ENCODE results near the gene CADM2. TPM values are rescaled to one million over a fixed set of nuclear protein-coding genes. Genes with fewer than 3 reads are reported as not detected.

CADM2 gene
- total RNA-seq, 4 donors from 2014 or later: 0.13 to 2.1 (median 0.58) TPM

DNA sequence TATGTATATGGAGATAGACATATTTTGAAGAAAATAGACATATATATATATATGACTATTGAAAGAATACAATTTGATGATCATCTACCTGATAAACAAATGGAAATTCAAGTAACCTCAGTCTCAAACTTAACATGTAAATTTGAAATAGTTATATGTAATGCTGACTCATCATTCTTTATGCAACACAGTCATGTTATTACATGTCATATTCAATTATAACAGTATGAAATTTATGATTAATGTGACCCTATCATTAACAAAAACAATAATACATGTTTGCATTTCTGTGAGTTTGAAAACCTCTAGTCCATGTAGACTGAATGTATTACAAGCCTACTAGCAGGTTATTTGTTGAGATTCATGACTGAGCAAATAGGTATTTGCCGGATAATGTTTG lies 204.1 kb downstream of the CADM2 start:
- 93 to 97% methylated on average over 1 of the region's 1 CpG for WGBS, 2 donors
- intact Hi-C loops (cut with DNase I; ENCODE audit: low total_unique reads): no loop called here

DNA sequence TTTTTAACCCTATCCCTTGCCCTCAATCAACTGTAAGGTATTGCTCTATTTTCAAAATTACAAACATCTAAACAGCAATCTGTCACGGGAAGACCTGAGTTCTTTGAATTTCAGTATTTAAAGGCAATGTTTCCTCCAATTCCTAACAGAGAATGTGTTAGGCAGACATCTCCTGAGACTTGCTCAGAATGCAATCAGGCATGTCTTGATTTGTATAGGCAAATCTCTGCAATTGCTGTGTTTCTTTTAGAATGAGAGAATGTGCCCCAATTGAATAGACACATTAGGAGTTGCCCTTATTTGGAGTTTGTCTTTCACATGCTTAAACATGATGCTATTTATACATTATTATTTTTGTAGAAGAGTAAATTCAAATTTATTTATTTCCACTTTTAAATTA lies 205.6 kb downstream of the CADM2 start:
- 52 to 56% methylated on average over 1 of the region's 1 CpG for WGBS, 2 donors
- intact Hi-C loops (cut with DNase I; ENCODE audit: low total_unique reads): no loop called here
- no peak for DNase-seq (ENCODE audit: low spot score in 2 of 2)
- TF ChIP-seq POLR2A (IDR thresholded peaks at IDR 0.05): no peak
- no peak for TF ChIP-seq CTCF (IDR thresholded peaks at IDR 0.05)
- no peak overlapping the region for H3K4me3 ChIP-seq (ENCODE audit: low read depth, poor library complexity, severe bottlenecking)

More for the DNA sequence above, 204.1 kb downstream of the CADM2 start:
- TF ChIP-seq CTCF (IDR thresholded peaks at IDR 0.05) (no peak), POLR2A (IDR thresholded peaks at IDR 0.05) (no peak)
- H3K4me3 ChIP-seq (ENCODE audit: low read depth, poor library complexity, severe bottlenecking): no peak overlapping the region
- no peak for DNase-seq (ENCODE audit: low spot score in 2 of 2)

DNA sequence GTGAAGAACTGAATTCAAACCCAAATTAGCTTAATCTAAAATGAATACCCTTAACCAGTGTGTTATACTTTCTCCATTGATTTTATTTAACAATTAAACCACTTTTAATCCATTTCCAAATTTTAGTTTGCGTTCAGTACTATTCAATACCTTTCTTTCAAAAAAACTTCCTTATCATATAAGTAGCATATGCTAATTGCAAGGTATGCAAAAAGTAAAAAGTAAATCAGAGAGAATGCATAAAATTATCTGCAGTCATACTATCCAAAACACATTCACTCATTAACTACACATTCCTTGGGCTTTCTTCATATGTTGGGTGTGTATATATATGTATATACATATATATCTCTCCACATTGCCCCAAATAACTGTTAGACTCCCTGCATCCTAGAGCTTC lies 208.8 kb downstream of the CADM2 start:
- no peak overlapping the region for H3K4me3 ChIP-seq (ENCODE audit: low read depth, poor library complexity, severe bottlenecking)
- intact Hi-C loops (cut with DNase I; ENCODE audit: low total_unique reads): no loop called here

GRCh38 chr3:85170646-85171045 lies 211.9 kb downstream of the CADM2 start:
- TF ChIP-seq POLR2A (IDR thresholded peaks at IDR 0.05) (no peak), CTCF (IDR thresholded peaks at IDR 0.05) (no peak)
- 43 to 56% methylated on average over 1 of the region's 1 CpG for WGBS, 2 donors
- intact Hi-C loops (cut with DNase I; ENCODE audit: low total_unique reads): no loop called here
- H3K4me3 ChIP-seq (ENCODE audit: low read depth, poor library complexity, severe bottlenecking): no peak overlapping the region
- no peak for DNase-seq (ENCODE audit: low spot score in 2 of 2)

More for the DNA sequence above, 208.8 kb downstream of the CADM2 start:
- TF ChIP-seq POLR2A (IDR thresholded peaks at IDR 0.05) (no peak), CTCF (IDR thresholded peaks at IDR 0.05) (no peak)
- 93 to 96% methylated on average over 1 of the region's 1 CpG for WGBS, 2 donors
- DNase-seq (ENCODE audit: low spot score in 2 of 2): no peak

GRCh38 chr3:85171976-85172375 lies 213.2 kb downstream of the CADM2 start:
- 95 to 97% methylated on average over 1 of the region's 1 CpG for WGBS, 2 donors
- H3K4me3 ChIP-seq (ENCODE audit: low read depth, poor library complexity, severe bottlenecking): no peak overlapping the region
- no peak for TF ChIP-seq POLR2A (IDR thresholded peaks at IDR 0.05)
- no peak for TF ChIP-seq CTCF (IDR thresholded peaks at IDR 0.05)
- no peak for DNase-seq (ENCODE audit: low spot score in 2 of 2)
- intact Hi-C loops (cut with DNase I; ENCODE audit: low total_unique reads): no loop called here

DNA sequence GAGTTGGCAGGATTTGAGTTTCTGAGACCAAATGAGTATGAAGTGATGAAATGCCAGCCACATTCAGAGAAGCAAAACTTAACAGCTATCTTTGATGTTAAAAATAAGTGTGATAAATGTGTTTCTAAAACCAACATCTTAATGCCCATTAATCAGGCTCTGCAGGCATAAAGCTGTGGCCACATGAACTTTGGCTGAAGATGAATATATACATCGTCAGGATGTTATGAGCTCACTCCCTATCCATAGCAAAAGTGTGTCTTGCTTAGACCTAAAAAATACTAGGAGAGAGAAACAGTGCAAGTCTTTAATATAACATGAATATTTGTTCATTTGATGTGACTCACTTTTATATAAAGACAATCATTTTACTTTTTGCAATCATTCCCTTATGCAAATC lies 218.0 kb downstream of the CADM2 start:
- TF ChIP-seq POLR2A (IDR thresholded peaks at IDR 0.05): no peak
- TF ChIP-seq CTCF (IDR thresholded peaks at IDR 0.05): no peak
- intact Hi-C loops (cut with DNase I; ENCODE audit: low total_unique reads): no loop called here
- no peak overlapping the region for H3K4me3 ChIP-seq (ENCODE audit: low read depth, poor library complexity, severe bottlenecking)
- 58 to 73% methylated on average over 1 of the region's 1 CpG for WGBS, 2 donors
- DNase-seq (ENCODE audit: low spot score in 2 of 2): no peak
